C1 segment of cervical spinal cord (tissue), 14 donors: ENCODE data around the gene SEMA3F.

Experiments
- DNase-seq, 14 donors: peaks; one replicate each; lab custom pipeline; 2025; lab: John Stamatoyannopoulos, UW

Gene SEMA3F

GRCh38 chr3:50193286-50193685, 38.2 kb downstream of the SEMA3F start:
- DNase-seq: no peak

- no peak for DNase-seq
Measured at GRCh38 chr3:50193746-50194127, 38.6 kb downstream of the SEMA3F start.

GRCh38 chr3:50194128-50194902, 39.2 kb downstream of the SEMA3F start:
- peak in 12 of 14 donors; percentile 9 to 80 (median 43) for DNase-seq

- DNase-seq: no peak
Measured at GRCh38 chr3:50194903-50195500, 39.9 kb downstream of the SEMA3F start.

GRCh38 chr3:50195501-50196252, 40.6 kb downstream of the SEMA3F start:
- DNase-seq: no peak

GRCh38 chr3:50196253-50196801, 41.2 kb downstream of the SEMA3F start:
- no peak for DNase-seq

GRCh38 chr3:50201573-50202315, 46.6 kb downstream of the SEMA3F start:
- DNase-seq: no peak

- DNase-seq: no peak
Measured at GRCh38 chr3:50202353-50203112, 47.4 kb downstream of the SEMA3F start.

- DNase-seq: no peak
Measured at GRCh38 chr3:50203113-50203808, 48.1 kb downstream of the SEMA3F start.

- DNase-seq: no peak
Measured at GRCh38 chr3:50203809-50204803, 49.0 kb downstream of the SEMA3F start.

- DNase-seq: peak in 10 of 14 donors; percentile 11 to 71 (median 44)
Measured at GRCh38 chr3:50204804-50205412, 49.8 kb downstream of the SEMA3F start, which contains the start of gene SLC38A3. SLC38A3 (plus strand) TSS chr3:50205271; CDS start chr3:50214200, 8,929 bp downstream.

- peak in 6 of 14 donors; percentile 11 to 53 (median 44) for DNase-seq
Measured at GRCh38 chr3:50205413-50206276, 50.5 kb downstream of the SEMA3F start.

GRCh38 chr3:50207359-50208042, 52.4 kb downstream of the SEMA3F start:
- no peak for DNase-seq

GRCh38 chr3:50208677-50209344, 53.7 kb downstream of the SEMA3F start:
- DNase-seq: peak in 1 of 14 donors; percentile 37

- DNase-seq: no peak
Measured at GRCh38 chr3:50210176-50210509, 55.0 kb downstream of the SEMA3F start.
